GM18507 (cell line): ENCODE results near the gene RPRD2.

Source experiments
- DNase-seq: peaks from one replicate; pipeline ENCODE4 v3.0.0; 2011; ENCODE audit warnings: low read depth; ENCODE audit not compliant: insufficient read length; ENCODE audit errors: extremely low spot score
- FAIRE-seq: peaks from 2 replicates; lab custom pipeline; 2011; peaks lifted over from hg19 to GRCh38; lab: Jason Lieb, UNC

RPRD2 gene

DNA sequence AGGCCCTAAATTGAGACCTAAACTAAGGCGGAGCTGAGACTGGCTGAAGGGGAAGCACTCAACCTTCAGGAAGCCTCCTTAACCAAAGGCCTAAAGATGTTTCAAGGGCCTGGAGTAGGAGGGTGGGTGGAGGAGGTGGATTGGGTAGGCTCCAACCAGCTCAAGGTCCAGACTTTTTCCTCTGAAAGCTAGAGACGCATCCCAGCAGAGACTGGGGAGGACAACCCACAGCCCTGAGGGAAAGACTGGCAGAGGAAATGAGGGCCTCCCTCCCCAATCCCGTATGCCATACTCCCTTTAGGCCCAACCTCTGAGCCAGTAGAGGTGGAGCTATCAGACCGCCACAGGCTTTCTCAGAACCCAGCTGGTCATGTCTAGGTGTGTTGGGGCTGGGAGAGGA is 145.0 kb downstream of the RPRD2 start:
- no peak for FAIRE-seq
- DNase-seq = no peak

DNA sequence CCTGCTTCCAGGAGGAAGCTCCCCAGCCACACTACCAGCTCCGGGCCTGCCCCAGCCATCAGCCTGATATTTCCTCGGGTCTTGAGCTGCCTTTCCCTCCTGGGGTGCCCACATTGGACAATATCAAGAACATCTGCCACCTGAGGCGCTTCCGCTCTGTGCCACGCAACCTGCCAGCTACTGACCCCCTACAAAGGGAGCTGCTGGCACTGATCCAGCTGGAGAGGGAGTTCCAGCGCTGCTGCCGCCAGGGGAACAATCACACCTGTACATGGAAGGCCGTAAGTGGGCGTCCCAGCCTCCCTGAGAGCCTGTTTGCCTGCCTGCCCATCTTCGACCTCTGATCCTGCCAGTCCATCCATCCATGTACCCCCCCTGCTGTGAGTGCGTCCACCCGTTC is 147.6 kb downstream of the RPRD2 start:
- FAIRE-seq = no peak
- no peak for DNase-seq

DNA sequence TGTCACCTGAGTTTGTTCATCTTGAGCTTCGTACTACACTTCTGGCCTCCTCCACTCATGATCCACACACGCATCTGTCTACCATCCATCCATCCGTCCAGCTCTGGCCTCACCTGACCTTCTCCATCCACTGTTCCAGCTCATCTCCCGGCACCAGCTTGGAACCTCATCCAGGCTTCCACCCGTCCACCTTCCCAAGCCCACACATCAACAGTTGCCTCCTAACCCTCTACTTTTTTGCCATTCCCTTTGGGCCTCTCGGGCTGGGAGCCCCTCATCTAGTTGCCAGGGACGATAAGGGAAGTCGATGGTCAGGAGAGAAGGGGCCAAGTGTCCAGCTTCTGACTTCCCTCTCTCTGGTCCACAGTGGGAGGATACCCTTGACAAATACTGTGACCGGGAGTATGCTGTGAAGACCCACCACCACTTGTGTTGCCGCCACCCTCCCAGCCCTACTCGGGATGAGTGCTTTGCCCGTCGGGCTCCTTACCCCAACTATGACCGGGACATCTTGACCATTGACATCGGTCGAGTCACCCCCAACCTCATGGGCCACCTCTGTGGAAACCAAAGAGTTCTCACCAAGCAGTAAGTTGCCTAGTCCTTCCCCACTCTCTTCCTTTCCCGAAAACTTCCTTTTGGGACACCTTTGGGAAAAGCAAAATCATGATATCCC is 148.2 kb downstream of the RPRD2 start:
- no peak for DNase-seq
- no peak for FAIRE-seq

DNA sequence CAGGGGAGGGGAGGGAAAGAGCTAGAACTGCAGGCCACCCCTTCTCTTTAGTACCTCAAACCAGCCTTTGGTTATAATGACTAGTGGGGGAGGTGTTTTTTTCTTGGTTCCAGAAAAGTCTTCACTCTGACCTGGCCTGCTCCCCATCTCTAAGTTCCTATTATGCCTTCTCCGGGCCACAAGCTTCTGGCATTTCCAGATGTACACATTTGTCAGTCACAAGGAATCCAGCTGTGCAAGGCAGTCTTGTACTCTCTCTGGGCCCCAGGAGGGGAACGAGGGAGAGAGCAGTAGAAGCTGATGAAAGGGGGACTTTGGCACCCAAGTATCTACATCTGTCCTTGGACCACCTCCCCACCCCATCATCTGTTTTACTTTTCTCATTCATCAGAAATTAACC is 148.9 kb downstream of the RPRD2 start:
- no peak for FAIRE-seq
- no peak for DNase-seq

DNA sequence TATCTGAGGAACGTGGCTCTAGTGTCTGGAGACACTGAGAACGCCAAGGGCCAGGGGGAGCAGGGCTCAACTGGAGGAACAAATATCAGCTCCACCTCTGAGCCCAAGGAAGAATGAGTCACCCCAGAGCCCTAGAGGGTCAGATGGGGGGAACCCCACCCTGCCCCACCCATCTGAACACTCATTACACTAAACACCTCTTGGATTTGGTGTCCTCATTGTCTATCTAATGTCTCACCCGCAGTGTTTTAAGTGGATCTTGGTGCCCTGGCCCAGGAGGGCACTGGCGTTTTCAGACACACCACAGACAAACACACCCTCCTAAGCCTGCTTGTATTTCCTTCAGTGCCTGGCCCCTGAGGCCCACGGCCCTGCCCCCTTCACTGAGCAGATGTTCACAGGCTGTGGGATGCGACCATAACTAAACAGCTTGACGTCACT is 149.4 kb downstream of the RPRD2 start:
- no peak for FAIRE-seq
- no peak for DNase-seq

DNA sequence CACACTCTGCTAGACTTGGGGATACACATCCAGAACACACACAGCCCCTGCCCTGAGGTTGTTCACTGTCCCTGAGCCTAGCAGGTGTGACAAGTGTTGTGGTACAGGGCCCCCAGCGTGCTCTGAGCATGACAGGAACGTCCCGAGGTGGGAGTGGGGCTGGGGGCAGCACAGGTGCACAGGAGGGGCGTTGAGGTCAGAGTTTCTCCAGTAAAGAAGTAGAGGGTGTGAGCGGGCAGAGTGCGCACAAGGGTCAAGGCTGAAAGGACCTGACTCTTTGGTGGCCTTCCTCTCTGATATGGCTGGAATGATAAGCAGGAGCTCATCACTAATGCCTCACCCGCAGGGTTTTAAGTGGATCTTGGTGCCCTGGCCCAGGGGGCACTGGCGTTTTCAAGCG is 150.3 kb downstream of the RPRD2 start:
- FAIRE-seq = no peak
- DNase-seq = no peak

DNA sequence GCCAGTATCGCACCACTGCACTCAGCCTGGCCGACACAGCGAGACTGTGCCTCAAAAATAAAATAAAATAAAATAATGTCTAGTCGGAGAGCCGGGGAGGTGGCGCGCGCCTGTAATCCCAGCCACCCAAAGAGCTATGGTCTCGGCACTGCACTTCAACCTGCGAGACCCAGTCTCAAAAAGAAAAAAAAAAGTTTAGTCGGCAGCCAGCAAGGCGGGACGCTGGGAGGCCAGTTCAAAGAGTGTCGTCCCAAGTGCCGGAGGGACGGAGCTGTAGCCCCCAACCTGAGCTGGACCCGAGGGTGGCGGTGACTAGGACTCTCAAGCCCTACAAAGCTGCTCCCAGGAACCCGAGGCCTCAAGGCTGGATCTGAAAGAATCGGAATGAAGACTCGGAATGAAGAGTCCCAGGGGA is 151.0 kb downstream of the RPRD2 start:
- DNase-seq (no peak), FAIRE-seq (no peak)

DNA sequence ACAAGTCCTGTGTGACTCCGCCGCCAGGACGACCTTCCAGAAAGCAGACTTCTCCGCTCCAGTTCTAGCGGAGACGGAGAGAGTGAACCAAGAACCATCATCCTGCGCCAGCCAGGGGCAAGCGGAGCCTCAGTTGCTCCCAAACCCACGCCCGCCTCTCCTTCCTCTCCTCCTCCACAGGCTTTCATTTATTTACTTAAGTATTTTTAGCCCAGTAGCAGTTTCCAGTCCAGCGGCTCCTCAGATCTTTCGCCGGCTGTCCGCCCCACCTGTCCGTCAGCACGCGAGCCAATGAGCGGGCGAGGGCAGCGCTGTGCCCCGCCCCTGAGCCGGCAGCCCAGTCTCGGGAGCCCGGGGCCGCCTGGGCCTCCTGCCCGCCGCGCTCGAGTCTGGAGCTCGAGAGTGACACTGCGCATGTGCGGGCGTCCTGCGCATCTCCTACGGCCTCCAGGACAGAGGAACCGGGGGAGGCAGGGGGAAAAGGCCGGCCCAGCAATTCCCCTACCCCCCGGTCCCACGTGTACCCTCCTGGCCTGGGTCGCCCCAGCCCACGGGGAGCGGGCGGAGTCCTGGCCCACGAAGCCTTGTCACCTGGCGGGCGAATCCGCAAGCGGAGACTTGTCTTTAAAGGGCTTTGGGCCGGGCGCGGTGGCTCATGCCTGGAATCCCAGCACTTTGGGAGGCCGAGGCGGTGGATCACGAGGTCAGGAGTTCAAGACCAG is 151.5 kb downstream of the RPRD2 start, which contains the start of gene FALEC:
Gene FALEC, plus strand, starts transcription at position 425 of the 722 bp plus-strand sequence.
- peak; percentile 100 for DNase-seq
- peak; percentile 94 for FAIRE-seq

DNA sequence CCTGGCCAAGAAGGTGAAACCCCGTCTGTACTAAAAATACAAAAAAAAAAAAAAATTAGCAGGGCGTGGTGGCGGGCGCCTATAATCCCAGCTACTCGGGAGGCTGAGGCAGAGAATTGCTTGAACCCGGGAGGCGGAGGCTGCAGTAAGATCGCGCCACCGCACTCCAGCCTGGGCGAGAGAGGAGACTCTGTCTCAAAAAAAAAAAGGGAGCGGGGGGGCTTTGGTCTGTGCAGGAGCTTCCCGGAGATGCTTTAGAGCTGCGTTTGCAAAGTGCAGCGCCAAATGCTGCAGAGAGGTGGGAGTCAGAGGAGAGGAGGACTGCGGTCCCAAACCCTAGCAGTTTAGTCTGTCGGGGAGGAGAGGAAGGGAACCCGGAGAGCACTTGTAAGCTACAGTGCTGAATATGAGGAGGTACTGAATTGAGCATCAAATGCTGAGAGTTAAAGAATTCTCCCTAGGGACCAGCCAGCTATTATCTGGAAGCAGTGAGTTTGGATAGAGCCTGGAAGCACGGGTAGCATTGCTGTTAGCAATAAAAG is 152.2 kb downstream of the RPRD2 start:
- no peak for DNase-seq
- FAIRE-seq = no peak

DNA sequence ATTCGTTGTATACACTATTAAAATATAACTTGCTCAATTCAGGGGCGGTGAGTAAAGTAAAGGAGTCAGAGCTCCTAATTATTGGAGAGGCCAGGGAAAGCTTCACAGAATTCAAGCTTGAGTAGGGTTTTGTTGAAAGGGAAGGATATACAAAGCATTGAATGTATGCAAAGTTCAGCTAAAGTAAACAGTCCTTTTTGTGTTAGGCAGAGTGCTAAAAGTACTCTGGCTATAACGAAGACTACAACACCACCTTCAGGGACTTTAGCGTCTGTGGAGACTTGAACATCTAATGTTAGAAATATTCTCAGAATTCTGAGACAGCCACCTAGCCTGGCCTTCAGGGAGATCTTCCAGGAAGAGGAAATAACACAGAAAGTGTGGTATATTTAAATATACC is 152.7 kb downstream of the RPRD2 start:
- FAIRE-seq (no peak), DNase-seq (no peak)

DNA sequence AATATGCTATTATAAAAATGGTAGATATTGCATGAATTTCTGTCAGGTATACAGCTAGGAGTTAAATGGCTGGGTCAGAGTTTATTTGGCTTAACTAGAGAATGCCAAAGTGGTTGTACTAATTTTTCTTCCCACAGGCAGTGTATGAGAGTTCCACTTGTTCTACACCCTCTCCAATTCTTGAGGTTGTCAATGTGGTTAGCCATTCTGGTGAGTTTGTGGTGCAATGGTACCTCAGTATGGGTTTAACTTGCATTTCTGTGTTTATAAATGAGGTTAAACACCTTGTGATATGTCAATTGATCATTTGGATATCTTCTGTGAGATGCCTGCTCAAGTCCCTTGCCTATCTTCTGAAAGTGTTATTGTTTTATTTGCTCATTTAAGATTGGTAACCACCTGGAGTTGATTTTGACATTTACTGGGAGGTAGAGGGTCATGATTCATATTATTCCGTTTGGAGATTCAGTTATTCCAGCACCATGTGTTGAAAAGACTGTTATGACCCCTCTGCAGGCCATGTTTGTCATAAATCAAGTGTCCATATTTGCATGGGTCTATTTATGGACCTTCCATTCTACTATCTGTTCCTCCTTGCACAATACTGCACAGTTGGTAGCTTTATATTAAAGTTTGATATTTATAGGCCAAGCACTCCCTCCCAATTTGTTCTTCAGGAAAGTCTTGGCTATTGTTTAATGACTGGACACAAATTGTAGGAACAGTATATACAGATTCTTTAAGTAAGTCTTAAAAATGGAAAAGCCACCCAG is 157.4 kb downstream of the RPRD2 start:
- FAIRE-seq = no peak
- DNase-seq = no peak

DNA sequence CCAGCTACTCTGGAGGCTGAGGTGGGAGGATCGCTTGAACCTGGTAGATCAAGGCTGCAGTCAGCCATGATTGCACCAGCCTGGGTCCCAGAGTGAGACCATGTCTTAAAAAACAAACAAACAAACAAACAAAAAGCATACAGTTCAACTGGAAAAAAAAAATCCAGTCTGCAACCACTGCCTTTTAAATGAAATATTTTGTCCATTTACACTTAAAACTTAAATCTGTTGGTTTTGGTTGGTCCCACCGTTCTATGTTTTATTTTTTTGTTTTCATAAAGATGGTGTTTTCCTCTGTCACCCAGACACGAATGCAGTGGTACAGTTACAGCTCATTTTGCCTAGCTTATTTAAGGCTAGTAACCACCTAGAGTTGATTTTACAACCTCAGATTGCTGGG is 161.4 kb downstream of the RPRD2 start:
- DNase-seq (no peak), FAIRE-seq (no peak)
